Measurements from ENCODE around the gene SPANXD.

DNA sequence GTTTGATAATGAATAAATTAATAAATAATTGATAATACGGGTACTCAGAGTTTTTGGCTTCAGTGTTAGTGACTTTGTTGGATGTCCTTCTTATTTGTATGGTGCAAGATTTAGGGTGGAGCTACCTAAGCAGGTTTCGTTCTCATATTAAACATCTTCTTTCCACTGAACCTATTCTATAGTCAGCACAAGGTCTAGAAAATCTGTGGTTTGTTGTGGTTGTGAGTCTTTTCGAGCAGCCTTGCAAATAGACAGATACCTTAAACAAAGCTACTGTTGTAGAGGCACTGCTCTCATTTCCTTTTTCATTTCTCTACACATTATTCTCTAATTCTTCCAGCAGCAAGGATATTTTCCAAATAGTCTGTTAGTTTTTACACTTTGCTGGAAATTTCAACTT is 38.1 kb upstream of the SPANXD start:
- TF ChIP-seq, protein P1, sequence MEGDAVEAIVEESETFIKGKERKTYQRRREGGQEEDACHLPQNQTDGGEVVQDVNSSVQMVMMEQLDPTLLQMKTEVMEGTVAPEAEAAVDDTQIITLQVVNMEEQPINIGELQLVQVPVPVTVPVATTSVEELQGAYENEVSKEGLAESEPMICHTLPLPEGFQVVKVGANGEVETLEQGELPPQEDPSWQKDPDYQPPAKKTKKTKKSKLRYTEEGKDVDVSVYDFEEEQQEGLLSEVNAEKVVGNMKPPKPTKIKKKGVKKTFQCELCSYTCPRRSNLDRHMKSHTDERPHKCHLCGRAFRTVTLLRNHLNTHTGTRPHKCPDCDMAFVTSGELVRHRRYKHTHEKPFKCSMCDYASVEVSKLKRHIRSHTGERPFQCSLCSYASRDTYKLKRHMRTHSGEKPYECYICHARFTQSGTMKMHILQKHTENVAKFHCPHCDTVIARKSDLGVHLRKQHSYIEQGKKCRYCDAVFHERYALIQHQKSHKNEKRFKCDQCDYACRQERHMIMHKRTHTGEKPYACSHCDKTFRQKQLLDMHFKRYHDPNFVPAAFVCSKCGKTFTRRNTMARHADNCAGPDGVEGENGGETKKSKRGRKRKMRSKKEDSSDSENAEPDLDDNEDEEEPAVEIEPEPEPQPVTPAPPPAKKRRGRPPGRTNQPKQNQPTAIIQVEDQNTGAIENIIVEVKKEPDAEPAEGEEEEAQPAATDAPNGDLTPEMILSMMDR (IDR thresholded peaks at IDR 0.05), result no peak
- no peak for TF ChIP-seq POLR2A (IDR thresholded peaks at IDR 0.05)

Measured in body of pancreas (tissue), 4 donors.